ENCODE data around the gene IFT20. TPM values are rescaled to one million over a fixed set of nuclear protein-coding genes. Genes with fewer than 3 reads are reported as not detected.
"Not testable (repeated sequence)": the region's sequence is repeated elsewhere in the genome, so short reads cannot be mapped to it uniquely, and the experiment has no call there.

The IFT20 gene
- total and polyA plus RNA-seq, 9 of the 15 experiments (the other 6 are each of a cell fraction or from before 2014, with no cell fraction given) = 11.2 to 38.6 (median 20.1) TPM

DNA sequence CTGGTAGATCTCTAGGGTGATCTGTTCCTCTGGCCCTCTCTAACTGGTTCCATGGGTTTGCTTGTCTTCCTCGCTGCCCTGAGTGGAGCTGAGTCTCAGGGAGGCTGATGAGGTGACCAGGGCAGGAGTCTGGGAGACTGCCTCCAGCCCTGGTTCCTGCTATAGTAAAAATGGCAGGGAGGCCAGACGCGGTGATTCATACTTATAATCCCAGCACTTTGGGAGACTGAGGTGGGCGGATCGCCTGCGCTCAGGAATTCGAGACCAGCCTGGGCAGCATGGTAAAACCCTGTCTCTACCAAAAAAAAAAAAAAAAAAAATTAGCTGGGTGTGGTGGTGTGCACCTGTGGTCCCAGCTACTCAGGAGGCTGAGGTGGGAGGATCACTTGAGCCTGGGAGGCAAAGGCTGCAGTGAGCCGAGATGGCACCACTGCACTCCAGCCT lies 3.5 kb upstream of the IFT20 start:
- H3K27me3 ChIP-seq (ENCODE audit: control insufficient read depth in 2 of 2, insufficient read depth in 2 of 2, low read length in 2 of 2); H3K9me1 ChIP-seq (ENCODE audit: control insufficient read depth, insufficient read depth, low read length); DNase-seq (ENCODE audit: extremely low read depth in 1 of 4, low spot score in 3 of 4); H3K27ac ChIP-seq (ENCODE audit: extremely low read depth, low read depth, low read length); H2AFZ ChIP-seq (ENCODE audit: low read depth, low read length); FAIRE-seq; ATAC-seq; in situ Hi-C loops (cut with MboI); intact Hi-C loops (cut with micrococcal nuclease); H3K9me3 ChIP-seq (replicated peaks; ENCODE audit: control insufficient read depth, insufficient read depth, low read depth, low read length); H3K4me2 ChIP-seq (ENCODE audit: insufficient read depth, low read length); BruUV-seq (replicated peaks); H3K9ac ChIP-seq (ENCODE audit: insufficient read depth in 1 of 2, low read depth in 2 of 2, low read length in 2 of 2); H3K4me3 ChIP-seq: not testable (repeated sequence)
- H3K79me2 ChIP-seq (ENCODE audit: control insufficient read depth, insufficient read depth, low read length) = peaks cover 33% of the 10 kb centered on the region
- POLR2A ChIA-PET = interaction anchor here (1.5 kb wide), 1 partner anchor 12 kb away, joined by 8 read pairs; no protein-coding TSS in a partner anchor
- peaks cover 14% of the 10 kb centered on the region for H4K20me1 ChIP-seq (replicated peaks; ENCODE audit: control insufficient read depth, insufficient read depth, low read length)
- H3K4me1 ChIP-seq (replicated peaks in 1 of 2; ENCODE audit: control insufficient read depth in 2 of 2, insufficient read depth in 2 of 2, low read length in 2 of 2) = peaks cover 18 to 20% of the 10 kb centered on the region in 2 experiments; a peak in 4 of 5 replicates
- H3K36me3 ChIP-seq (ENCODE audit: control insufficient read depth, insufficient read depth, low read length) = peaks cover 36% of the 10 kb centered on the region
- CTCF ChIA-PET (ENCODE audit: low intra/inter-chr PET ratio) = interaction anchor here (0.6 kb wide), 1 partner anchor 22 kb away, joined by 3 read pairs; no protein-coding TSS in a partner anchor
- 91% methylated on average over 7 of the region's 8 CpGs for WGBS (ENCODE audit: insufficient coverage, low coverage, missing lambda C conversion rate)

DNA sequence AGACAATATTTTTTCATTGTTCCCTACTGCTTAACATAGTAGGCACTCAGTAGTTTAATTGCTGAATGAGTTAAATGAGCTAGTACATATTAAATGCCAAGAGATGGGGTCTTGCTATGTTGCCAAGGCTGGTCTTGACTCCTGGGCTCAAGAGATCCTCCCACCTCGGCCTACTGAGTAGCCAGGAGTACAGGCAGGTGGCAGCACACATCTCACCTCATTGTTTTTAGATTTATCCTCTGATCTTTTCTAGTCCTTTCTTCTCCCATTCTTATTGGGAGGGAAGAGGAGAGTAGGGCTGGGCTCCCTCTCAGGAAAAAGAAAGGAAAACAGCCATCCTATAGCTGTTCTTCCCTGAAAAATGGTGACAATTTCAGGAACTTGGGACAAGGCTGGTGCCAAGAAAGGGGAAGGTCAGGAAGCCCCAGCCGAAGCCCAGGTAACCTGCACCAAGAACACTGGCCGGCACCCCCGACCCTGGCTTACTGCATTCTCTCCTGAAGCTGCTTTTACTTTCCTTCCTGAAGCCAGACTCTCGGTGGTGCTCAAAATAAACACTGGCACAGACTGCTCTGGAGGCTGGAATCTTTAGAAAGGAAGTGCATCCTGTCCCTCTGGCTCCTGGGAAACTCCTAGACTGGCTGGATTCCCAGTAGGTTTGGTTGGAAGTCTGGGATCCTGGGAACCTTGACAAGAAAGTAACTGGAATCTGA lies 2.9 kb upstream of the IFT20 start:
- no TSS peak for BruUV-seq (replicated peaks)
- Histone ChIP-seq H3K27ac (ENCODE audit: extremely low read depth, low read depth, low read length) (no peak overlapping the region), H2AFZ (ENCODE audit: low read depth, low read length) (no peak overlapping the region), H3K79me2 (ENCODE audit: control insufficient read depth, insufficient read depth, low read length) (peaks cover 33% of the 10 kb centered on the region), H3K4me3 (no peak overlapping the region), H3K27me3 (ENCODE audit: control insufficient read depth in 2 of 2, insufficient read depth in 2 of 2, low read length in 2 of 2) (no peaks in the 10 kb centered on the region), H4K20me1 (replicated peaks; ENCODE audit: control insufficient read depth, insufficient read depth, low read length) (peaks cover 14% of the 10 kb centered on the region), H3K4me1 (replicated peaks in 1 of 2; ENCODE audit: control insufficient read depth in 2 of 2, insufficient read depth in 2 of 2, low read length in 2 of 2) (peaks cover 19 to 20% of the 10 kb centered on the region in 2 experiments; a peak in 4 of 5 replicates), H3K9me1 (ENCODE audit: control insufficient read depth, insufficient read depth, low read length) (peaks cover 2% of the 10 kb centered on the region), H3K4me2 (ENCODE audit: insufficient read depth, low read length) (no peak overlapping the region), H3K36me3 (ENCODE audit: control insufficient read depth, insufficient read depth, low read length) (peaks cover 32% of the 10 kb centered on the region; the same call in 2 of the 3 replicates), H3K9me3 (replicated peaks; ENCODE audit: control insufficient read depth, insufficient read depth, low read depth, low read length) (no peaks in the 10 kb centered on the region), H3K9ac (ENCODE audit: insufficient read depth in 1 of 2, low read depth in 2 of 2, low read length in 2 of 2) (no peak overlapping the region)
- POLR2A ChIA-PET = interaction anchor here (0.7 to 1.5 kb wide), 2 partner anchors 13 to 72 kb away, joined by 3 to 8 read pairs; no protein-coding TSS in a partner anchor
- in situ Hi-C loops (cut with MboI) = no loop called here
- ATAC-seq (no peak), DNase-seq (ENCODE audit: extremely low read depth in 1 of 4, low spot score in 3 of 4) (no peak), FAIRE-seq (no peak)
- CTCF ChIA-PET (ENCODE audit: low intra/inter-chr PET ratio) = interaction anchor here (0.6 kb wide), 1 partner anchor 22 kb away, joined by 3 read pairs; no protein-coding TSS in a partner anchor
- 62% methylated on average over 5 of the region's 5 CpGs for WGBS (ENCODE audit: insufficient coverage, low coverage, missing lambda C conversion rate)
- TF ChIP-seq, protein P1, sequence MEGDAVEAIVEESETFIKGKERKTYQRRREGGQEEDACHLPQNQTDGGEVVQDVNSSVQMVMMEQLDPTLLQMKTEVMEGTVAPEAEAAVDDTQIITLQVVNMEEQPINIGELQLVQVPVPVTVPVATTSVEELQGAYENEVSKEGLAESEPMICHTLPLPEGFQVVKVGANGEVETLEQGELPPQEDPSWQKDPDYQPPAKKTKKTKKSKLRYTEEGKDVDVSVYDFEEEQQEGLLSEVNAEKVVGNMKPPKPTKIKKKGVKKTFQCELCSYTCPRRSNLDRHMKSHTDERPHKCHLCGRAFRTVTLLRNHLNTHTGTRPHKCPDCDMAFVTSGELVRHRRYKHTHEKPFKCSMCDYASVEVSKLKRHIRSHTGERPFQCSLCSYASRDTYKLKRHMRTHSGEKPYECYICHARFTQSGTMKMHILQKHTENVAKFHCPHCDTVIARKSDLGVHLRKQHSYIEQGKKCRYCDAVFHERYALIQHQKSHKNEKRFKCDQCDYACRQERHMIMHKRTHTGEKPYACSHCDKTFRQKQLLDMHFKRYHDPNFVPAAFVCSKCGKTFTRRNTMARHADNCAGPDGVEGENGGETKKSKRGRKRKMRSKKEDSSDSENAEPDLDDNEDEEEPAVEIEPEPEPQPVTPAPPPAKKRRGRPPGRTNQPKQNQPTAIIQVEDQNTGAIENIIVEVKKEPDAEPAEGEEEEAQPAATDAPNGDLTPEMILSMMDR (IDR thresholded peaks at IDR 0.05 in 2 of 3, conservative IDR thresholded peaks at IDR 0.05 in 1 of 3; ENCODE audit: insufficient read depth in 2 of 3, low read depth in 1 of 3, low read length in 3 of 3) = 0 out of 6 replicates have a peak, but pooled peaks of 1 of the 3 experiments have one; percentile 6
- TF ChIP-seq, protein P2, sequence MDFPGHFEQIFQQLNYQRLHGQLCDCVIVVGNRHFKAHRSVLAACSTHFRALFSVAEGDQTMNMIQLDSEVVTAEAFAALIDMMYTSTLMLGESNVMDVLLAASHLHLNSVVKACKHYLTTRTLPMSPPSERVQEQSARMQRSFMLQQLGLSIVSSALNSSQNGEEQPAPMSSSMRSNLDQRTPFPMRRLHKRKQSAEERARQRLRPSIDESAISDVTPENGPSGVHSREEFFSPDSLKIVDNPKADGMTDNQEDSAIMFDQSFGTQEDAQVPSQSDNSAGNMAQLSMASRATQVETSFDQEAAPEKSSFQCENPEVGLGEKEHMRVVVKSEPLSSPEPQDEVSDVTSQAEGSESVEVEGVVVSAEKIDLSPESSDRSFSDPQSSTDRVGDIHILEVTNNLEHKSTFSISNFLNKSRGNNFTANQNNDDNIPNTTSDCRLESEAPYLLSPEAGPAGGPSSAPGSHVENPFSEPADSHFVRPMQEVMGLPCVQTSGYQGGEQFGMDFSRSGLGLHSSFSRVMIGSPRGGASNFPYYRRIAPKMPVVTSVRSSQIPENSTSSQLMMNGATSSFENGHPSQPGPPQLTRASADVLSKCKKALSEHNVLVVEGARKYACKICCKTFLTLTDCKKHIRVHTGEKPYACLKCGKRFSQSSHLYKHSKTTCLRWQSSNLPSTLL (IDR thresholded peaks at IDR 0.05) = no peak
- no peak for TF ChIP-seq PHF21A (IDR thresholded peaks at IDR 0.05; ENCODE audit: borderline replicate concordance, low read depth)
- TF ChIP-seq ZNF140 (CRISPR knock-in tag; IDR thresholded peaks at IDR 0.05) = no peak
- intact Hi-C loops (cut with micrococcal nuclease) = no loop called here

Data from K562 (cell line).